NT2/D1 (cell line): ENCODE results near the gene WDFY4.

ENCODE experiments used
- SUZ12 ChIP-seq: IDR thresholded peaks from 2 replicates; pipeline ENCODE4 v1.6.1; 2011; ENCODE audit not compliant: insufficient read length, insufficient read depth; ENCODE audit errors: extremely low read depth
- ZNF274 ChIP-seq: IDR thresholded peaks from 2 replicates; pipeline ENCODE4 v1.6.1; 2011; ENCODE audit warnings: mild to moderate bottlenecking, low read depth, low read length

GRCh38 chr10:48759113-48759901 is 74.6 kb downstream of the WDFY4 start:
- no peak for TF ChIP-seq ZNF274
- no peak for TF ChIP-seq SUZ12
